Adrenal gland (tissue), 5 donors: Measurements from ENCODE around the gene SSBP3.

ENCODE experiments used
- CTCF ChIP-seq, 6 experiments: fragments of 450-650 bp in 4 of 6; fragments of 200-600 bp in 2 of 6; sonication (generic) in 1 of 6; IDR thresholded peaks; 1 replicate in 5 of 6; 2 replicates in 1 of 6; pipeline versions ENCODE4 v1.5.1 to v1.8.0; 2016 to 2021; ENCODE audit warnings: antibody characterized with exemption in 6 of 6, mild to moderate bottlenecking in 2 of 6, moderate library complexity in 1 of 6
- POLR2A ChIP-seq, 2 donors: fragments of 450-650 bp; IDR thresholded peaks; one replicate each; pipeline ENCODE4 v1.6.1; 2017; ENCODE audit warnings: antibody characterized with exemption in 2 of 2, mild to moderate bottlenecking in 2 of 2, moderate library complexity in 1 of 2
- donor health status: DM: no; HTN: no; CAD: no.

GRCh38 chr1:54243022-54243421, 163.2 kb downstream of the SSBP3 start:
- TF ChIP-seq POLR2A (IDR thresholded peaks at IDR 0.05) (no peak), CTCF (IDR thresholded peaks at IDR 0.05) (no peak)
